Skin of body (tissue), 2 donors: ENCODE results near the gene CRYBB3. TPM values are rescaled to one million over a fixed set of nuclear protein-coding genes. Genes with fewer than 3 reads are reported as not detected.
"Not testable (repeated sequence)": the region's sequence is repeated elsewhere in the genome, so short reads cannot be mapped to it uniquely, and the experiment has no call there.

Experiments
- DNase-seq: peaks from one replicate; lab custom pipeline; 2025; lab: John Stamatoyannopoulos, UW
- total RNA-seq: library from RNA; depleted of rRNA; stranded (reverse); fragments of >200 nt; gene quantifications from one replicate; pipeline ENCODE4 v1.2.3, GENCODE V29; 2014

CRYBB3 gene
- total RNA-seq, 1 donor from 2014 or later = not detected

- DNase-seq = no peak
Observed at GRCh38 chr22:25174888-25175411, 24.7 kb upstream of the CRYBB3 start.

- DNase-seq = no peak
Observed at GRCh38 chr22:25176175-25176574, 23.5 kb upstream of the CRYBB3 start.

- DNase-seq = no peak
Observed at GRCh38 chr22:25176799-25177198, 22.9 kb upstream of the CRYBB3 start.

- no peak for DNase-seq
Observed at GRCh38 chr22:25177226-25177625, 22.4 kb upstream of the CRYBB3 start.

GRCh38 chr22:25177895-25178294 lies 21.8 kb upstream of the CRYBB3 start:
- no peak for DNase-seq

GRCh38 chr22:25178348-25178747 lies 21.3 kb upstream of the CRYBB3 start:
- DNase-seq = not testable (repeated sequence)

GRCh38 chr22:25178869-25179631 lies 20.6 kb upstream of the CRYBB3 start:
- DNase-seq = not testable (repeated sequence)

- DNase-seq = no peak
Observed at GRCh38 chr22:25182131-25183110, 17.2 kb upstream of the CRYBB3 start.

- no peak for DNase-seq
Observed at GRCh38 chr22:25183949-25184619, 15.6 kb upstream of the CRYBB3 start.

- no peak for DNase-seq
Observed at GRCh38 chr22:25186140-25186539, 13.5 kb upstream of the CRYBB3 start.

- no peak for DNase-seq
Observed at GRCh38 chr22:25187469-25187868, 12.2 kb upstream of the CRYBB3 start.

GRCh38 chr22:25192406-25192805 lies 7.3 kb upstream of the CRYBB3 start:
- no peak for DNase-seq

- DNase-seq = no peak
Observed at GRCh38 chr22:25193130-25193529, 6.5 kb upstream of the CRYBB3 start.

- no peak for DNase-seq
Observed at GRCh38 chr22:25193548-25193947, 6.1 kb upstream of the CRYBB3 start.

GRCh38 chr22:25196326-25196725 lies 3.3 kb upstream of the CRYBB3 start:
- DNase-seq = no peak

- no peak for DNase-seq
Observed at GRCh38 chr22:25197340-25197739, 2.3 kb upstream of the CRYBB3 start.

GRCh38 chr22:25200967-25201366 lies 1.3 kb downstream of the CRYBB3 start:
- DNase-seq = no peak

- DNase-seq = no peak
Observed at GRCh38 chr22:25201557-25202273, 2.1 kb downstream of the CRYBB3 start.

- DNase-seq = no peak
Observed at GRCh38 chr22:25202290-25202921, 2.7 kb downstream of the CRYBB3 start.

- no peak for DNase-seq
Observed at GRCh38 chr22:25203082-25203481, 3.4 kb downstream of the CRYBB3 start.
